Spleen (tissue), 7 donors: ENCODE data around the gene CDON.
"Not testable (repeated sequence)": the region's sequence is repeated elsewhere in the genome, so short reads cannot be mapped to it uniquely, and the experiment has no call there.

Experiments
- POLR2A ChIP-seq, 3 donors: fragments of 450-650 bp; IDR thresholded peaks; one replicate each; pipeline ENCODE4 v1.5.1; 2017; ENCODE audit warnings: antibody characterized with exemption in 3 of 3, mild to moderate bottlenecking in 1 of 3
- TF ChIP-seq, protein P1 (sequence below), 11 experiments: fragments of 200-600 bp in 7 of 11; fragments of 450-650 bp in 4 of 11; sonication (generic) in 4 of 11; IDR thresholded peaks in 8 of 11; conservative IDR thresholded peaks in 3 of 11; 1 replicate in 7 of 11; 2 replicates in 4 of 11; pipeline versions ENCODE4 v1.4.0 to v1.8.0; 2016 to 2021; ENCODE audit warnings: antibody characterized with exemption in 11 of 11, inconsistent platforms in 4 of 11, mild to moderate bottlenecking in 1 of 11
- donor health status: DM: no; HTN: no; CAD: no; lungs with moderate emphysema.
- donor health status: DM: no; HTN: no; CAD: no.
- donor health status: DM: no; HTN: no; CAD: no.

DNA sequence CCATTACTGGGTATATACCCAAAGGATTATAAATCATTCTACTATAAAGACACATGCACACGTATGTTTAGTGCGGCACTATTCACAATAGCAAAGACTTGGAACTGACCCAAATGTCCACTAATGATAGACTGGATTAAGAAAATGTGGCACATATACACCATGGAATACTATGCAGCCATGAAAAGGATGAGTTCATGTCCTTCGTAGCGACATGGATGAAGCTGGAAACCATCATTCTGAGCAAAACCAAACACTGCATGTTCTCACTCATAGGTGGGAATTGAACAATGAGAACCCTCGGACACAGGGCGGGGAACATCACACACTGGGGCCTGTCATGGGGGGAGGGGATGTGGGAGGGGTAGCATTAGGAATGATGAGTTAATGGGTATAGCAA lies 76.7 kb downstream of the CDON start:
- not testable (repeated sequence) for TF ChIP-seq POLR2A (IDR thresholded peaks at IDR 0.05)
- TF ChIP-seq, protein P1, sequence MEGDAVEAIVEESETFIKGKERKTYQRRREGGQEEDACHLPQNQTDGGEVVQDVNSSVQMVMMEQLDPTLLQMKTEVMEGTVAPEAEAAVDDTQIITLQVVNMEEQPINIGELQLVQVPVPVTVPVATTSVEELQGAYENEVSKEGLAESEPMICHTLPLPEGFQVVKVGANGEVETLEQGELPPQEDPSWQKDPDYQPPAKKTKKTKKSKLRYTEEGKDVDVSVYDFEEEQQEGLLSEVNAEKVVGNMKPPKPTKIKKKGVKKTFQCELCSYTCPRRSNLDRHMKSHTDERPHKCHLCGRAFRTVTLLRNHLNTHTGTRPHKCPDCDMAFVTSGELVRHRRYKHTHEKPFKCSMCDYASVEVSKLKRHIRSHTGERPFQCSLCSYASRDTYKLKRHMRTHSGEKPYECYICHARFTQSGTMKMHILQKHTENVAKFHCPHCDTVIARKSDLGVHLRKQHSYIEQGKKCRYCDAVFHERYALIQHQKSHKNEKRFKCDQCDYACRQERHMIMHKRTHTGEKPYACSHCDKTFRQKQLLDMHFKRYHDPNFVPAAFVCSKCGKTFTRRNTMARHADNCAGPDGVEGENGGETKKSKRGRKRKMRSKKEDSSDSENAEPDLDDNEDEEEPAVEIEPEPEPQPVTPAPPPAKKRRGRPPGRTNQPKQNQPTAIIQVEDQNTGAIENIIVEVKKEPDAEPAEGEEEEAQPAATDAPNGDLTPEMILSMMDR (IDR thresholded peaks at IDR 0.05 in 8 of 11, conservative IDR thresholded peaks at IDR 0.05 in 3 of 11): not testable (repeated sequence)
